ENCODE data around the gene ASTL.

Gene ASTL

GRCh38 chr2:96083064-96083939, 55.0 kb downstream of the ASTL start:
- no peaks in the 10 kb centered on the region for H3K27me3 ChIP-seq (replicated peaks; ENCODE audit: control insufficient read depth, insufficient read depth, low read length, poor library complexity, severe bottlenecking)
- no peaks in the 10 kb centered on the region for H3K36me3 ChIP-seq (ENCODE audit: control insufficient read depth, insufficient read depth, low read length)
- H3K4me1 ChIP-seq (ENCODE audit: control insufficient read depth, insufficient read depth, low read length, poor library complexity, severe bottlenecking): no peaks in the 10 kb centered on the region
- H3K9me3 ChIP-seq (ENCODE audit: control insufficient read depth, low read length): no peaks in the 10 kb centered on the region
- H3K4me3 ChIP-seq (ENCODE audit: insufficient read depth, low read depth, low read length, poor library complexity, severe bottlenecking): no peak overlapping the region
- H3K27ac ChIP-seq (ENCODE audit: insufficient read depth, low read length, poor library complexity, severe bottlenecking): no peak overlapping the region
- no peak for DNase-seq

GRCh38 chr2:96082211-96083063, 55.9 kb downstream of the ASTL start:
- H3K9me3 ChIP-seq (ENCODE audit: control insufficient read depth, low read length): no peaks in the 10 kb centered on the region
- no peak for DNase-seq

GRCh38 chr2:96081042-96081441, 57.3 kb downstream of the ASTL start:
- H3K4me1 ChIP-seq (ENCODE audit: control insufficient read depth, insufficient read depth, low read length, poor library complexity, severe bottlenecking): no peaks in the 10 kb centered on the region
- no peaks in the 10 kb centered on the region for H3K36me3 ChIP-seq (ENCODE audit: control insufficient read depth, insufficient read depth, low read length)
- no peaks in the 10 kb centered on the region for H3K9me3 ChIP-seq (ENCODE audit: control insufficient read depth, low read length)
- DNase-seq: no peak
- H3K27ac ChIP-seq (ENCODE audit: insufficient read depth, low read length, poor library complexity, severe bottlenecking): no peak overlapping the region
- H3K27me3 ChIP-seq (replicated peaks; ENCODE audit: control insufficient read depth, insufficient read depth, low read length, poor library complexity, severe bottlenecking): no peaks in the 10 kb centered on the region
- H3K4me3 ChIP-seq (ENCODE audit: insufficient read depth, low read depth, low read length, poor library complexity, severe bottlenecking): no peak overlapping the region

More at GRCh38 chr2:96082211-96083063, 55.9 kb downstream of the ASTL start:
- Histone ChIP-seq H3K36me3 (ENCODE audit: control insufficient read depth, insufficient read depth, low read length) (no peaks in the 10 kb centered on the region), H3K27me3 (replicated peaks; ENCODE audit: control insufficient read depth, insufficient read depth, low read length, poor library complexity, severe bottlenecking) (no peaks in the 10 kb centered on the region), H3K4me3 (ENCODE audit: insufficient read depth, low read depth, low read length, poor library complexity, severe bottlenecking) (no peak overlapping the region), H3K27ac (ENCODE audit: insufficient read depth, low read length, poor library complexity, severe bottlenecking) (no peak overlapping the region), H3K4me1 (ENCODE audit: control insufficient read depth, insufficient read depth, low read length, poor library complexity, severe bottlenecking) (no peaks in the 10 kb centered on the region)

- Histone ChIP-seq H3K36me3 (ENCODE audit: control insufficient read depth, insufficient read depth, low read length) (no peaks in the 10 kb centered on the region), H3K4me1 (ENCODE audit: control insufficient read depth, insufficient read depth, low read length, poor library complexity, severe bottlenecking) (no peaks in the 10 kb centered on the region), H3K27ac (ENCODE audit: insufficient read depth, low read length, poor library complexity, severe bottlenecking) (no peak overlapping the region), H3K4me3 (ENCODE audit: insufficient read depth, low read depth, low read length, poor library complexity, severe bottlenecking) (no peak overlapping the region), H3K27me3 (replicated peaks; ENCODE audit: control insufficient read depth, insufficient read depth, low read length, poor library complexity, severe bottlenecking) (no peaks in the 10 kb centered on the region), H3K9me3 (ENCODE audit: control insufficient read depth, low read length) (peaks cover 4% of the 10 kb centered on the region)
- DNase-seq: no peak
Measured at GRCh38 chr2:96075199-96075771, 63.0 kb downstream of the ASTL start.

- Histone ChIP-seq H3K4me3 (ENCODE audit: insufficient read depth, low read depth, low read length, poor library complexity, severe bottlenecking) (no peak overlapping the region), H3K27me3 (replicated peaks; ENCODE audit: control insufficient read depth, insufficient read depth, low read length, poor library complexity, severe bottlenecking) (no peaks in the 10 kb centered on the region), H3K4me1 (ENCODE audit: control insufficient read depth, insufficient read depth, low read length, poor library complexity, severe bottlenecking) (no peaks in the 10 kb centered on the region), H3K27ac (ENCODE audit: insufficient read depth, low read length, poor library complexity, severe bottlenecking) (no peak overlapping the region), H3K9me3 (ENCODE audit: control insufficient read depth, low read length) (peaks cover 4% of the 10 kb centered on the region), H3K36me3 (ENCODE audit: control insufficient read depth, insufficient read depth, low read length) (no peaks in the 10 kb centered on the region)
- DNase-seq: no peak
Measured at GRCh38 chr2:96074156-96074555, 64.1 kb downstream of the ASTL start.

- Histone ChIP-seq H3K27ac (ENCODE audit: insufficient read depth, low read length, poor library complexity, severe bottlenecking) (no peak overlapping the region), H3K9me3 (ENCODE audit: control insufficient read depth, low read length) (peaks cover 4% of the 10 kb centered on the region), H3K4me1 (ENCODE audit: control insufficient read depth, insufficient read depth, low read length, poor library complexity, severe bottlenecking) (no peaks in the 10 kb centered on the region), H3K27me3 (replicated peaks; ENCODE audit: control insufficient read depth, insufficient read depth, low read length, poor library complexity, severe bottlenecking) (no peaks in the 10 kb centered on the region), H3K36me3 (ENCODE audit: control insufficient read depth, insufficient read depth, low read length) (no peaks in the 10 kb centered on the region), H3K4me3 (ENCODE audit: insufficient read depth, low read depth, low read length, poor library complexity, severe bottlenecking) (no peak overlapping the region)
- no peak for DNase-seq
Measured at GRCh38 chr2:96073170-96073775, 65.0 kb downstream of the ASTL start.
